Type B pancreatic cell (in vitro differentiated cells): ENCODE data around the gene TFDP1. TPM values are rescaled to one million over a fixed set of nuclear protein-coding genes. Genes with fewer than 3 reads are reported as not detected.

Experiments
- DNase-seq: peaks from one replicate; pipeline ENCODE4 v3.0.0; 2021; ENCODE audit warnings: mixed read lengths; ENCODE audit not compliant: unreplicated experiment; ENCODE audit errors: extremely low spot score
- H3K27ac Mint-ChIP-seq: 2 replicates; pipeline ENCODE4 v1.8.0; 2021; ENCODE audit warnings: mild to moderate bottlenecking, mixed read lengths
- H3K27me3 Mint-ChIP-seq: 2 replicates; pipeline ENCODE4 v1.8.0; 2021; ENCODE audit warnings: mixed read lengths
- H3K36me3 Mint-ChIP-seq: 2 replicates; pipeline ENCODE4 v1.8.0; 2021; ENCODE audit warnings: mixed read lengths
- H3K4me1 Mint-ChIP-seq: one replicate; pipeline ENCODE4 v1.8.0; 2021; ENCODE audit warnings: mixed read lengths; ENCODE audit not compliant: unreplicated experiment
- H3K4me3 Mint-ChIP-seq: 2 replicates; pipeline ENCODE4 v1.8.0; 2021; ENCODE audit warnings: mild to moderate bottlenecking, mixed read lengths
- H3K9me3 Mint-ChIP-seq: 2 replicates; pipeline ENCODE4 v1.8.0; 2021; ENCODE audit warnings: mixed read lengths
- CTCF ChIP-seq: fragments of 200-600 bp; sonication (generic); conservative IDR thresholded peaks from 2 replicates; pipeline ENCODE4 v1.5.0; 2021; ENCODE audit warnings: antibody characterized with exemption, mild to moderate bottlenecking
- total RNA-seq: library from RNA; stranded (reverse); gene quantifications from 2 replicates; pipeline ENCODE4 v1.2.1, GENCODE V29; 2021; ENCODE audit warnings: low replicate concordance

Gene TFDP1
- total RNA-seq, 1 donor from 2014 or later = 78.8 TPM

DNA sequence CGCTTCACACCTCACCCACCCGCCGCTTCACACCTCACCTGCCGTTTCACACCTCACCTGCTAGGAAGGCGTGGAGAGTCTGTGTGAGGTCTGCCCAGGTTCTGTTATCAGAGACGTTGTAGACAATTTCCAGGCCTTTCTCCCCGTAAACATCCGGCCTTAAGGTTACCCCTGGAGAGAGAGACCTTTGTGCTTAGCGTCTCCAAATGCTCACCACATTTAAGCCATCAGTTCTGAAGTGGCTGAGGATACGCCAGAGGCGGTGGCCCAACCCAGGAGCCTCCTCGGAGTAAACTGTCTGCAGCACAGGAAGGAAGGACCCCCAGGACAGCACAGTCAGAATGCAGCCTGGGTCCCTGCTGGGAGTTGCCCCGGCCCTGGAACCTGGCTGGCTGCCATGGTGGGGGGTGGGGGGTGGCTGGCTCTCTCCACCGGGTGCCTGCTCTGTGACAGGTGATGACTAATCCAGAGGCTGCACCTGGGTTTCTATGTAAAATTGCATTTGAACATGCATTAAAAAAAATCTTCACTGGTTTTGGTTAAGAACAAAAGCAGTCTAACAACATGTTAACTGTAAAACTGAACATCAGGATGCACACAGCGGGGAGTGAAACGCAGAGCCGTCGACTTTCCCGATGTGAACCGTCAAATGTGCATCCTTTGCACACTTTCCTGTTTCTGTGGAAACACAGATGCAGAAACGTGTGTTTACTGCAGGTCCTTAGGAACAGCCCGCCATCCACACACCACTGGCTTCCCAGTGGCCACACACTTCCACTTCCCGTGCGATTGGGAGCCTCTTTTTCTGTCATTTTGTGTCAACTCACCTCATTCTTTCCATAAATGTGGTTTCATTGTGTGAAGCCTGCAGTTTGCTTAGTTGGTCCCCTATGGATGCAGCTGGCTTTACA, 69.0 kb downstream of the TFDP1 start:
- H3K4me1 Mint-ChIP-seq = peaks cover 9% of the 10 kb centered on the region
- no peak overlapping the region for H3K27ac Mint-ChIP-seq
- no peak overlapping the region for H3K4me3 Mint-ChIP-seq
- no peak for TF ChIP-seq CTCF
- no peaks in the 10 kb centered on the region for H3K36me3 Mint-ChIP-seq
- peak; percentile 64 for DNase-seq
- H3K27me3 Mint-ChIP-seq = no peaks in the 10 kb centered on the region
- no peaks in the 10 kb centered on the region for H3K9me3 Mint-ChIP-seq

- no peaks in the 10 kb centered on the region for H3K9me3 Mint-ChIP-seq
- H3K27ac Mint-ChIP-seq = no peak overlapping the region
- no peaks in the 10 kb centered on the region for H3K27me3 Mint-ChIP-seq
- H3K36me3 Mint-ChIP-seq = no peaks in the 10 kb centered on the region
- no peak overlapping the region for H3K4me3 Mint-ChIP-seq
- TF ChIP-seq CTCF = no peak
- DNase-seq = peak; percentile 37
- H3K4me1 Mint-ChIP-seq = peaks cover 9% of the 10 kb centered on the region
Measured at GRCh38 chr13:113654175-113654560, 69.6 kb downstream of the TFDP1 start.

GRCh38 chr13:113654591-113655345, 70.2 kb downstream of the TFDP1 start:
- no peak overlapping the region for H3K4me3 Mint-ChIP-seq
- no peaks in the 10 kb centered on the region for H3K36me3 Mint-ChIP-seq
- no peak overlapping the region for H3K27ac Mint-ChIP-seq
- no peak for TF ChIP-seq CTCF
- H3K9me3 Mint-ChIP-seq = no peaks in the 10 kb centered on the region
- no peaks in the 10 kb centered on the region for H3K27me3 Mint-ChIP-seq
- peak; percentile 60 for DNase-seq
- H3K4me1 Mint-ChIP-seq = peaks cover 9% of the 10 kb centered on the region

DNA sequence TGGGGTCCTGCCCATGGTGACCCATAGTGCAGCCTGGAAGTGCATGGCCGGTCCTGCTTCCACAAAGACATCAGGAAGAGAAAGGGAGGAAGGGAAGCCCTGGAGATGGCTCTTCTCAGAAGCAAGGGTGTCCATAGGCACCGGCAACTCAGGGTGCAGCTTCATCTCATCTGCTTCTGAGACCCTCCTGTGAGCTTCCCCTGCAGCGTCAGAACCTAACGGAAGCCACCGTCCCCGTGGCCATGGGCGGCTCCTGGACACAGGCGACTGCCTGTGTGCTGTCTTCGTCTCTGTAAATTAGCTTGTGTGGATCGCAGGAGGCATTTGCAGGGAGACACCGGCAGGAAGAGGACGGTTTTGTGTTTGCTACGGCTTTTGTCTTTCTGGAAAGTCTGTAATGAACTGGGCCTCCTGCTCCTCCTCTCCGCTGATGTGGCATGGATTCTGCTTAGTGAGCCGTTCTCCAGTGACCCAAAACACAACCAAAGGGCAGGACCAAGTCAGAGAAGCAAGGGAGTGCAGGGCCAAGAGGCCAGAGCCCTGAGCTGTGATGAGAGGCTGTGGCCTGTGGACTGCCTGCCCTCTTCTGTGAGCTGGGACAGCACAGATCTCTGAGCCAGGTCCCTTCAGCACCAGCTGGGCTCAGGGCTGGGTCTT, 70.9 kb downstream of the TFDP1 start:
- Mint-ChIP-seq H3K4me3 (no peak overlapping the region), H3K36me3 (no peaks in the 10 kb centered on the region), H3K27ac (no peak overlapping the region), H3K27me3 (no peaks in the 10 kb centered on the region), H3K4me1 (peaks cover 9% of the 10 kb centered on the region), H3K9me3 (no peaks in the 10 kb centered on the region)
- peak; percentile 60 for DNase-seq
- TF ChIP-seq CTCF = no peak

GRCh38 chr13:113656003-113656588, 71.5 kb downstream of the TFDP1 start:
- no peaks in the 10 kb centered on the region for H3K9me3 Mint-ChIP-seq
- H3K27ac Mint-ChIP-seq = no peak overlapping the region
- peak; percentile 66 for DNase-seq
- no peaks in the 10 kb centered on the region for H3K27me3 Mint-ChIP-seq
- peaks cover 9% of the 10 kb centered on the region for H3K4me1 Mint-ChIP-seq
- no peaks in the 10 kb centered on the region for H3K36me3 Mint-ChIP-seq
- no peak overlapping the region for H3K4me3 Mint-ChIP-seq
- TF ChIP-seq CTCF = no peak
